Endothelial cell of umbilical vein (primary cell): Measurements from ENCODE around the gene ATP5PB. TPM values are rescaled to one million over a fixed set of nuclear protein-coding genes. Genes with fewer than 3 reads are reported as not detected.

Experiments
- BruUV-seq: library from RNA; stranded (reverse); fragments of 400-500 nt; replicated peaks from 2 replicates; lab custom pipeline; 2021; lab: Mats Ljungman, UMichigan
- CTCF ChIA-PET: fragments of 300-600, 350-600 bp; sonication (Branson Sonifier 250); formaldehyde crosslinking; loops from one replicate; lab custom pipeline; 2021; ENCODE audit warnings: antibody characterized with exemption, inconsistent platforms; lab: Charles Lee
- POLR2A ChIA-PET: fragments of 300-600, 350-600 bp; sonication (Branson Sonifier 250); formaldehyde crosslinking; loops from one replicate; lab custom pipeline; 2021; ENCODE audit warnings: antibody characterized with exemption, inconsistent platforms; lab: Charles Lee
- DNase-seq: peaks from one replicate; pipeline ENCODE4 v3.0.0-alpha.2; 2011; ENCODE audit warnings: low read depth, low spot score
- FAIRE-seq: peaks from 2 replicates; lab custom pipeline; 2011; peaks lifted over from hg19 to GRCh38; lab: Jason Lieb, UNC
- H2AFZ ChIP-seq: 2 replicates; pipeline ENCODE4 v1.6.0; 2012; ENCODE audit warnings: low read depth, low read length, control low read depth, inconsistent platforms
- H3K27ac ChIP-seq: 2 replicates; pipeline ENCODE4 v1.5.1; 2011; ENCODE audit warnings: low read depth, mild to moderate bottlenecking, control low read depth, low read length, moderate library complexity; ENCODE audit not compliant: insufficient read depth
- H3K27me3 ChIP-seq, 2 experiments: 2 replicates each; pipeline versions ENCODE4 v1.6.0 to v1.6.1; 2011; ENCODE audit warnings: low read length in 2 of 2, mixed read lengths in 1 of 2; ENCODE audit not compliant: control insufficient read depth in 2 of 2, insufficient read depth in 2 of 2
- H3K36me3 ChIP-seq, 2 experiments: 2 replicates in 1 of 2; 3 replicates in 1 of 2; pipeline ENCODE4 v1.5.1; 2011; ENCODE audit warnings: low read length in 2 of 2, mild to moderate bottlenecking in 1 of 2, moderate library complexity in 1 of 2; ENCODE audit not compliant: control insufficient read depth in 2 of 2, insufficient read depth in 2 of 2; ENCODE audit errors: extremely low read depth in 1 of 2
- H3K4me1 ChIP-seq: 3 replicates; pipeline ENCODE4 v1.5.1; 2011; ENCODE audit warnings: mild to moderate bottlenecking, low read length; ENCODE audit not compliant: control insufficient read depth, insufficient read depth; ENCODE audit errors: extremely low read depth
- H3K4me2 ChIP-seq: 2 replicates; pipeline ENCODE4 v1.6.1; 2011; ENCODE audit warnings: low read length, control low read depth, mixed read lengths; ENCODE audit not compliant: insufficient read depth
- H3K4me3 ChIP-seq, 3 experiments: fragments of 200-600 bp in 1 of 3; sonication (generic), shearing (Covaris generic) in 1 of 3; replicated peaks in 1 of 3; 2 replicates each; pipeline ENCODE4 v1.5.1; 2011 to 2016; ENCODE audit warnings: control low read depth in 3 of 3, low read length in 3 of 3, mild to moderate bottlenecking in 2 of 3, inconsistent platforms in 1 of 3, low read depth in 1 of 3, moderate library complexity in 1 of 3; ENCODE audit not compliant: insufficient read depth in 1 of 3
- H3K79me2 ChIP-seq: 2 replicates; pipeline ENCODE4 v1.6.0; 2012; ENCODE audit warnings: low read length, inconsistent platforms; ENCODE audit not compliant: control insufficient read depth, insufficient read depth
- H3K9ac ChIP-seq: replicated peaks from 2 replicates; pipeline ENCODE3; 2011; ENCODE audit warnings: low read length, control low read depth; ENCODE audit not compliant: insufficient read depth; ENCODE audit errors: extremely low read depth
- H3K9me1 ChIP-seq: replicated peaks from 3 replicates; pipeline ENCODE4 v1.6.0; 2011; ENCODE audit warnings: mild to moderate bottlenecking, low read length; ENCODE audit not compliant: control insufficient read depth, insufficient read depth; ENCODE audit errors: extremely low read depth
- H3K9me3 ChIP-seq: replicated peaks from 2 replicates; pipeline ENCODE4 v1.5.1; 2012; ENCODE audit warnings: low read length, inconsistent platforms; ENCODE audit not compliant: control insufficient read depth, insufficient read depth
- H4K20me1 ChIP-seq: replicated peaks from 2 replicates; pipeline ENCODE3; 2011; ENCODE audit warnings: mild to moderate bottlenecking, low read length; ENCODE audit not compliant: control insufficient read depth, insufficient read depth; ENCODE audit errors: extremely low read depth
- CTCF ChIP-seq, 2 donors: IDR thresholded peaks; 1 replicate in 1 of 2; 2 replicates in 1 of 2; pipeline ENCODE4 v1.5.1; 2011; ENCODE audit warnings: low read length in 2 of 2, mild to moderate bottlenecking in 2 of 2, moderate library complexity in 2 of 2, control low read depth in 1 of 2, inconsistent platforms in 1 of 2, low read depth in 1 of 2; ENCODE audit not compliant: insufficient read depth in 1 of 2; ENCODE audit errors: extremely low read depth in 1 of 2
- EZH2 ChIP-seq: IDR thresholded peaks from 2 replicates; pipeline ENCODE4 v1.6.1; 2012; ENCODE audit warnings: borderline replicate concordance, low read depth, mild to moderate bottlenecking, moderate library complexity, low read length, inconsistent platforms; ENCODE audit not compliant: severe bottlenecking
- FOS ChIP-seq: IDR thresholded peaks from 2 replicates; pipeline ENCODE4 v1.6.1; 2011; ENCODE audit warnings: mild to moderate bottlenecking, low read length, moderate library complexity, borderline replicate concordance; ENCODE audit not compliant: insufficient read depth
- GATA2 ChIP-seq: IDR thresholded peaks from 2 replicates; pipeline ENCODE4 v1.7.0; 2011; ENCODE audit warnings: low read depth, mild to moderate bottlenecking, moderate library complexity, mixed read lengths, low read length; ENCODE audit not compliant: insufficient read length, insufficient read depth
- JUN ChIP-seq: IDR thresholded peaks from 2 replicates; pipeline ENCODE4 v1.6.1; 2011; ENCODE audit warnings: borderline replicate concordance, low read depth; ENCODE audit not compliant: insufficient read length, insufficient read depth
- MAX ChIP-seq: IDR thresholded peaks from 2 replicates; pipeline ENCODE4 v1.6.1; 2011; ENCODE audit not compliant: insufficient read depth, insufficient read length
- MYC ChIP-seq: IDR thresholded peaks from one replicate; pipeline ENCODE4 v1.6.1; 2011; ENCODE audit warnings: mild to moderate bottlenecking, low read depth, low read length
- POLR2A ChIP-seq: IDR thresholded peaks from 2 replicates; pipeline ENCODE4 v1.6.1; 2012; ENCODE audit warnings: low read depth, mild to moderate bottlenecking, control low read depth, low read length
- POLR2AphosphoS5 ChIP-seq: IDR thresholded peaks from 2 replicates; pipeline ENCODE4 v1.6.1; 2012; ENCODE audit warnings: low read depth, mild to moderate bottlenecking, control low read depth, low read length, moderate library complexity; ENCODE audit not compliant: insufficient read depth
- dilution Hi-C: fragments of 300-500 bp; cut with MboI; formaldehyde crosslinking; loops from one replicate; pipeline ENCODE4 v1.15.0; 2019; ENCODE audit warnings: low sequenced_read_pairs; ENCODE audit not compliant: extremely low pct_ligation_motif_present
- intact Hi-C: fragments of 100-400 bp; cut with micrococcal nuclease; formaldehyde crosslinking; loops from one replicate; pipeline ENCODE4 v1.10.0; 2022
- polyA plus RNA-seq, 4 experiments: library from polyadenylated mRNA; depleted of rRNA in 3 of 4; stranded (reverse) in 3 of 4; unstranded in 1 of 4; fragments of >200 nt; gene quantifications; 2 replicates each; pipeline versions ENCODE4 v1.2.1 to v1.2.3, GENCODE V29; 2011 to 2012; ENCODE audit warnings: missing spikeins in 1 of 4
- total RNA-seq: library from RNA; stranded (reverse); gene quantifications from 2 replicates; pipeline ENCODE4 v1.2.3, GENCODE V29; 2021

ATP5PB gene
- total and polyA plus RNA-seq, 2 donors (not counting 3 experiments of a cell fraction or from before 2014, with no cell fraction given): 231 to 244 TPM

DNA sequence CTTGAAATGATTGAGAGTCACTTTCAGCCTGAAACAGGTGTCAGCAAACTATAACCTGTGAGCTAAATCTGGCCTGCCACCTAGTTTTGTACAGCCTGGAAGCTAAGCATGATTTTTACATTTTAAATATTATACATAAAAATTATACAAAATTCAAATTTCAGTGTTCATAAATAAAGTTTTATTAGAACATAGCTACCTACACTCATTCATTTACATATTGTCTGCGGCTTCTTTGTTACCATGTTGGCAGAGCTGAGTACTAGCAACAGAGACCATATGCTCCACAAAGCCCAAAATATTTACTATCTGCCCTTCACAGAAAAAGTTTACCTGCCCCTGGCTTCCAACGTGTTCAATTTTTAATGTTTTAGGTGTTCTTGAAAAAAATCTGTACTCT lies 16.5 kb downstream of the ATP5PB start:
- H3K9ac ChIP-seq: no peak overlapping the region
- H3K4me2 ChIP-seq: no peak overlapping the region
- BruUV-seq: no TSS peak
- H3K9me1 ChIP-seq: no peaks in the 10 kb centered on the region
- no peak for TF ChIP-seq POLR2AphosphoS5
- no peak for TF ChIP-seq JUN
- TF ChIP-seq EZH2: no peak
- TF ChIP-seq MAX: no peak
- no peak for TF ChIP-seq FOS
- no peak for TF ChIP-seq CTCF (IDR thresholded peaks at IDR 0.05; ENCODE audit: extremely low read depth in 1 of 2, insufficient read depth in 1 of 2, low read depth in 1 of 2, low read length in 2 of 2)
- TF ChIP-seq MYC: no peak
- no peak for TF ChIP-seq POLR2A
- TF ChIP-seq GATA2: no peak
- dilution Hi-C loops: no loop called here
- no peaks in the 10 kb centered on the region for H3K79me2 ChIP-seq
- peaks cover 0 to 4% of the 10 kb centered on the region in 2 experiments for H3K36me3 ChIP-seq
- H3K9me3 ChIP-seq: no peaks in the 10 kb centered on the region
- H3K4me3 ChIP-seq: no peak overlapping the region
- H2AFZ ChIP-seq: no peak overlapping the region
- FAIRE-seq (no peak), DNase-seq (no peak)
- POLR2A ChIA-PET: no interaction called here
- no peak overlapping the region for H3K27ac ChIP-seq
- intact Hi-C loops: no loop called here
- H3K27me3 ChIP-seq: no peaks in the 10 kb centered on the region
- CTCF ChIA-PET: interaction anchor here (1.4 kb wide), 2 partner anchors 16 to 42 kb away, joined by 3 read pairs; no protein-coding TSS in a partner anchor
- no peaks in the 10 kb centered on the region for H4K20me1 ChIP-seq
- no peaks in the 10 kb centered on the region for H3K4me1 ChIP-seq
